LNCAP (cell line): Measurements from ENCODE around the gene SLC26A3.

Source experiments
- CTCF ChIP-seq: fragments of 450-650 bp; IDR thresholded peaks from 2 replicates; pipeline ENCODE4 v1.5.1; 2017; ENCODE audit warnings: mild to moderate bottlenecking

The SLC26A3 gene

GRCh38 chr7:107803009-107803610, at the start of gene SLC26A3:
SLC26A3 (minus strand) TSS chr7:107803223; CDS start chr7:107794509, 8,714 bp downstream.
- TF ChIP-seq CTCF: no peak

- no peak for TF ChIP-seq CTCF
Observed at GRCh38 chr7:107850643-107851042, 47.6 kb upstream of the SLC26A3 start.

GRCh38 chr7:107850216-107850615, 47.2 kb upstream of the SLC26A3 start:
- no peak for TF ChIP-seq CTCF

- no peak for TF ChIP-seq CTCF
Observed at GRCh38 chr7:107847168-107847835, 44.3 kb upstream of the SLC26A3 start.

- no peak for TF ChIP-seq CTCF
Observed at GRCh38 chr7:107846324-107846723, 43.3 kb upstream of the SLC26A3 start.

- no peak for TF ChIP-seq CTCF
Observed at GRCh38 chr7:107843184-107843583, 40.2 kb upstream of the SLC26A3 start.

GRCh38 chr7:107842213-107842612, 39.2 kb upstream of the SLC26A3 start:
- TF ChIP-seq CTCF: no peak
